ENCODE measurements around the gene CNTNAP2. TPM values are rescaled to one million over a fixed set of nuclear protein-coding genes. Genes with fewer than 3 reads are reported as not detected.
"Not testable (repeated sequence)": the region's sequence is repeated elsewhere in the genome, so short reads cannot be mapped to it uniquely, and the experiment has no call there.

CNTNAP2 gene
- total RNA-seq, 4 donors from 2014 or later, result not detected

- in situ Hi-C loops (cut with MboI; ENCODE audit: low sequenced_read_pairs in 4 of 4), result no loop called here
- Histone ChIP-seq H3K27me3 (no peaks in the 10 kb centered on the region), H3K9me3 (no peaks in the 10 kb centered on the region), H3K4me3 (no peak overlapping the region), H3K27ac (no peak overlapping the region), H3K36me3 (no peaks in the 10 kb centered on the region), H3K4me1 (no peaks in the 10 kb centered on the region)
- intact Hi-C loops (cut with DNase I; ENCODE audit: low total_unique reads), result no loop called here
- DNase-seq, result no peak
- TF ChIP-seq POLR2A (IDR thresholded peaks at IDR 0.05), result no peak
- TF ChIP-seq, protein P1, sequence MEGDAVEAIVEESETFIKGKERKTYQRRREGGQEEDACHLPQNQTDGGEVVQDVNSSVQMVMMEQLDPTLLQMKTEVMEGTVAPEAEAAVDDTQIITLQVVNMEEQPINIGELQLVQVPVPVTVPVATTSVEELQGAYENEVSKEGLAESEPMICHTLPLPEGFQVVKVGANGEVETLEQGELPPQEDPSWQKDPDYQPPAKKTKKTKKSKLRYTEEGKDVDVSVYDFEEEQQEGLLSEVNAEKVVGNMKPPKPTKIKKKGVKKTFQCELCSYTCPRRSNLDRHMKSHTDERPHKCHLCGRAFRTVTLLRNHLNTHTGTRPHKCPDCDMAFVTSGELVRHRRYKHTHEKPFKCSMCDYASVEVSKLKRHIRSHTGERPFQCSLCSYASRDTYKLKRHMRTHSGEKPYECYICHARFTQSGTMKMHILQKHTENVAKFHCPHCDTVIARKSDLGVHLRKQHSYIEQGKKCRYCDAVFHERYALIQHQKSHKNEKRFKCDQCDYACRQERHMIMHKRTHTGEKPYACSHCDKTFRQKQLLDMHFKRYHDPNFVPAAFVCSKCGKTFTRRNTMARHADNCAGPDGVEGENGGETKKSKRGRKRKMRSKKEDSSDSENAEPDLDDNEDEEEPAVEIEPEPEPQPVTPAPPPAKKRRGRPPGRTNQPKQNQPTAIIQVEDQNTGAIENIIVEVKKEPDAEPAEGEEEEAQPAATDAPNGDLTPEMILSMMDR (IDR thresholded peaks at IDR 0.05 in 4 of 5, conservative IDR thresholded peaks at IDR 0.05 in 1 of 5), result no peak
- ATAC-seq, result no peak
Observed at GRCh38 chr7:148410905-148411304, 2294.3 kb downstream of the CNTNAP2 start.

DNA sequence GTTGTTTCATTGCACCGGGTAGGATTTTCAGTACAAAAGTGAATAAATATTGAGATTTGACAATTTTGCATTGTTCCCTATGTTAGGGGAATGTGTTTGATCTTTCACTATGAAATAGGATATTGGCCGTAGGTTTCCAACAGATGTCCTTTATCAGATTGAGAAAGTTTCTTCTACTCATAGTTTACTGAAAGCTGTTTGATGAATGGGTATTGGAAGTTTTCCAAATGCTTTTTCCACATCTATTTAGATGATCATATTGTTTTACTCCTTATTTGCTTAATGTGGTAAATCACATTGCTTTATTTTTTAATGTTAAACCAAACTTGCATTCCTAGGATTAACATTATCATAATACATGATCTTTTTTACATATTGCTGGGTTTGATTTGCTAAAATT is 2296.1 kb downstream of the CNTNAP2 start:
- no peaks in the 10 kb centered on the region for H3K9me3 ChIP-seq
- intact Hi-C loops (cut with DNase I; ENCODE audit: low total_unique reads), result no loop called here
- H3K27ac ChIP-seq, result no peak overlapping the region
- TF ChIP-seq, protein P1 (IDR thresholded peaks at IDR 0.05 in 4 of 5, conservative IDR thresholded peaks at IDR 0.05 in 1 of 5), result no peak
- TF ChIP-seq POLR2A (IDR thresholded peaks at IDR 0.05), result no peak
- DNase-seq, result no peak
- ATAC-seq, result no peak
- H3K4me3 ChIP-seq, result no peak overlapping the region
- in situ Hi-C loops (cut with MboI; ENCODE audit: low sequenced_read_pairs in 4 of 4), result no loop called here
- H3K36me3 ChIP-seq, result no peaks in the 10 kb centered on the region
- H3K27me3 ChIP-seq, result no peaks in the 10 kb centered on the region
- H3K4me1 ChIP-seq, result no peaks in the 10 kb centered on the region

DNA sequence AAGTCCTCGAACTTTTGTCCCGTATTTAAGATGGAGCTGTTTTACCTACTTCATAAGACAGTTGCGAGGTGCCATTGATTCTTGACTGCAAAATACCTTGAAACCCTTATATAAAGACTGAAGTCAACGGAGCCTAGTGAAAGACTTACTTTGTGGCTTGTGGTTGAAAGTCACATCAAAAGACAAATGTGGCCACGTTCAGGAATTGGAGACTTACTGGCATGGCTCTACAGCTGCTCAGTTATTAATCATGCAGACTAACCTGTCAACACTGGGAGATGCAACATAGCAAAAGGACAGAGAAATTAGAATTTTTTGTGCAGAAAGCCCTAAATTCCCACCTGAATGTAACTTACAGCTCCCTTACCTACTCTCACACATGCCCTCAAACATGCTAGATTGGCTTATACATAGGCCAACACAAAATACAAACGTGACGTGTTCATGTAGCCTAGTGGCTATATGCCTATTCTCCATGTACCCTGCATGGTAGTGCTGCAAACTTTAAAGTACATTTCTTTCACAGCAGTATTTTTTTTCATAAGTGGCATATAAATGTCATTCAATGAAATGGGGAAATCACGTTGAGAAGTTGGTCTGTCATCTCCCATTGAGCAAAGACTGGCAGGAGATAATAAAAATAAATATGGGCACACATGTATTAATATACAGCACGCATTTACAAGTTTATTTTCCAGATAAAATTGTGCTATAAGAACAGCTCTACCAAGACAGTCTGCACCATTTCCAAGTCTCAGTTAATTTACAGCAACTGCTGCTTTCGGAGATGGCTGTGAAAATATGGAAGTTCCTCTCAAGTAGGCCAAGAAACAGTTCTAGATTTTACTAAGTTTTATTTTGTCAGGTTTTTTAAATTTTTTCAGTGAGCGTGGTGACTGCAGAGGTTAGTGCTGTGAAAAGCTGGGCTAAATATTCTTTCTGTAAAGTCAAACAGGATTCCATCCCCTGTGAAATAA is 2303.5 kb downstream of the CNTNAP2 start:
- peaks cover 0 to 3% (median 0%) of the 10 kb centered on the region in 3 donors for H3K27me3 ChIP-seq
- in situ Hi-C loops (cut with MboI; ENCODE audit: low sequenced_read_pairs in 4 of 4), result no loop called here

DNA sequence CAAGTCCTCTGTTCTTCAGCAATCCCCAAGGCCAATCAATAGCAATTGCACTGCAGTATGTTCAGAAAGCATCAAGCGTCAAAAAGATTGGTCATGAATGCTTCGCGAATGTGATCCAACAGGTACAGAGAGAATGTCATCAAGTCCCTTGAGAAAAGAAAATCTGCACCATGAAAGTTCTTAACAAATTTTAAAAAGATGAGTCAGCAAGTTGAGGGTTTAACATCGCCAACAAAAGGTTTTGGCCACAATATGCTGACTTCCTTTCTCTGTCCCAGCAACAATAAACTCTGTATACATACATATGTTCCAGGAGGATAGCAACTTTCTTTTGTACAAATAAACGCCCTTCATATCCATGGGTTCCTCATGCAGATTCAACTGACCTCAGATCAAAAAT is 2305.4 kb downstream of the CNTNAP2 start:
- Histone ChIP-seq H3K27me3 (peaks cover 0 to 3% (median 0%) of the 10 kb centered on the region in 3 donors), H3K4me1 (no peaks in the 10 kb centered on the region), H3K36me3 (no peaks in the 10 kb centered on the region), H3K9me3 (no peaks in the 10 kb centered on the region), H3K4me3 (no peak overlapping the region), H3K27ac (no peak overlapping the region)
- no peak for DNase-seq
- in situ Hi-C loops (cut with MboI; ENCODE audit: low sequenced_read_pairs in 4 of 4) (no loop called here), intact Hi-C loops (cut with DNase I; ENCODE audit: low total_unique reads) (no loop called here)
- ATAC-seq, result no peak
- TF ChIP-seq POLR2A (IDR thresholded peaks at IDR 0.05), result no peak
- TF ChIP-seq, protein P1 (IDR thresholded peaks at IDR 0.05 in 4 of 5, conservative IDR thresholded peaks at IDR 0.05 in 1 of 5), result no peak

More for the DNA sequence above, 2303.5 kb downstream of the CNTNAP2 start:
- Histone ChIP-seq H3K27ac (no peak overlapping the region), H3K36me3 (no peaks in the 10 kb centered on the region), H3K9me3 (no peaks in the 10 kb centered on the region), H3K4me1 (no peaks in the 10 kb centered on the region), H3K4me3 (no peak overlapping the region)
- DNase-seq (no peak), ATAC-seq (no peak)
- TF ChIP-seq, protein P1 (IDR thresholded peaks at IDR 0.05 in 4 of 5, conservative IDR thresholded peaks at IDR 0.05 in 1 of 5), result no peak
- TF ChIP-seq POLR2A (IDR thresholded peaks at IDR 0.05), result no peak
- intact Hi-C loops (cut with DNase I; ENCODE audit: low total_unique reads), result no loop called here

DNA sequence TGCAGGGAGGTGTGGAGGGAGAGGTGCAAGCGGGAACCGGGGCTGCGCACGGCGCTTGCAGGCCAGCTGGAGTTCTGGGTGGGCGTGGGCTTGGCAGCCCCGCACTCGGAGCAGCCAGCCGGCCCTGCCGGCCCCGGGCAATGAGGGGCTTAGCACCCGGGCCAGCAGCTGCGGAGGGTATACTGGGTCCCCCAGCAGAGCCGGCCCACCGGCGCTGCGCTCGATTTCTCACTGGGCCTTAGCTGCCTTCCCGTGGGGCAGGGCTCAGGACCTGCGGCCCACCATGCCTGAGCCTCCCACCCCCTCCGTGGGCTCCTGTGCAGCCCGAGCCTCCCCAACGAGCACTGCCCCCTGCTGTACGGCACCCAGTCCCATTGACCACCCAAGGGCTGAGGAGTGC is 2309.8 kb downstream of the CNTNAP2 start:
- H3K27ac ChIP-seq; DNase-seq; H3K36me3 ChIP-seq; H3K27me3 ChIP-seq; H3K9me3 ChIP-seq; ATAC-seq; intact Hi-C loops (cut with DNase I; ENCODE audit: low total_unique reads); H3K4me3 ChIP-seq; in situ Hi-C loops (cut with MboI; ENCODE audit: low sequenced_read_pairs in 4 of 4); H3K4me1 ChIP-seq: not testable (repeated sequence)

GRCh38 chr7:148430690-148431089 is 2314.1 kb downstream of the CNTNAP2 start:
- H3K9me3 ChIP-seq; H3K36me3 ChIP-seq; ATAC-seq; in situ Hi-C loops (cut with MboI; ENCODE audit: low sequenced_read_pairs in 4 of 4); H3K27me3 ChIP-seq; H3K4me1 ChIP-seq; H3K4me3 ChIP-seq; intact Hi-C loops (cut with DNase I; ENCODE audit: low total_unique reads); H3K27ac ChIP-seq; DNase-seq: not testable (repeated sequence)

All from gastrocnemius medialis (tissue), 4 donors.